H1 (cell line): ENCODE data around the gene GNG4. TPM values are rescaled to one million over a fixed set of nuclear protein-coding genes. Genes with fewer than 3 reads are reported as not detected.

Source experiments
- CTCF ChIA-PET: fragments of 300-600 bp; sonication (Branson Sonifier 250); formaldehyde crosslinking; loops from one replicate; lab custom pipeline; 2021; ENCODE audit not compliant: partially characterized antibody; lab: Charles Lee
- POLR2A ChIA-PET: fragments of 300-600 bp; sonication (Branson Sonifier 250); formaldehyde crosslinking; loops from one replicate; lab custom pipeline; 2021; ENCODE audit warnings: inconsistent platforms; ENCODE audit not compliant: partially characterized antibody; lab: Charles Lee
- DNase-seq, 2 experiments: peaks; one replicate each; pipeline versions ENCODE4 v3.0.0 to v3.0.0-alpha.2; 2010 to 2022; ENCODE audit warnings: low spot score in 2 of 2, low read depth in 1 of 2, mixed read lengths in 1 of 2
- FAIRE-seq: peaks from 2 replicates; lab custom pipeline; 2011; peaks lifted over from hg19 to GRCh38; lab: Jason Lieb, UNC
- H2AFZ ChIP-seq: 2 replicates; pipeline ENCODE4 v1.8.1; 2012; ENCODE audit warnings: low read length, inconsistent platforms
- H2AK5ac ChIP-seq: 2 replicates; pipeline ENCODE4 v1.6.1; 2013; ENCODE audit warnings: low read depth, low read length
- H2BK120ac ChIP-seq: replicated peaks from 2 replicates; pipeline ENCODE3; 2013; ENCODE audit warnings: low read depth, low read length, inconsistent platforms
- H2BK12ac ChIP-seq: 2 replicates; pipeline ENCODE4 v1.6.1; 2013; ENCODE audit warnings: low read depth, low read length
- H2BK15ac ChIP-seq: 2 replicates; pipeline ENCODE4 v1.6.1; 2013; ENCODE audit warnings: low read length
- H2BK20ac ChIP-seq: 2 replicates; pipeline ENCODE4 v1.6.1; 2013; ENCODE audit warnings: low read length
- H2BK5ac ChIP-seq: 2 replicates; pipeline ENCODE4 v1.6.1; 2013; ENCODE audit warnings: low read depth, low read length
- H3K14ac ChIP-seq: 2 replicates; pipeline ENCODE4 v1.6.1; 2013; ENCODE audit warnings: inconsistent platforms; ENCODE audit not compliant: insufficient read length
- H3K18ac ChIP-seq: 2 replicates; pipeline ENCODE4 v1.6.1; 2013; ENCODE audit warnings: low read length; ENCODE audit errors: extremely low read depth
- H3K23ac ChIP-seq: 2 replicates; pipeline ENCODE4 v1.6.1; 2013; ENCODE audit warnings: inconsistent platforms; ENCODE audit not compliant: insufficient read length
- H3K23me2 ChIP-seq: 2 replicates; pipeline ENCODE4 v1.6.1; 2013; ENCODE audit warnings: low read depth, low read length
- H3K27ac ChIP-seq: 2 replicates; pipeline ENCODE4 v1.6.1; 2011; ENCODE audit warnings: low read depth, low read length, inconsistent platforms
- H3K27me3 ChIP-seq, 4 experiments: replicated peaks in 1 of 4; 1 replicate in 1 of 4; 2 replicates in 3 of 4; pipeline versions ENCODE4 v1.6.1 to v1.8.1; 2011 to 2013; ENCODE audit warnings: low read length in 3 of 4, mild to moderate bottlenecking in 3 of 4, inconsistent platforms in 2 of 4, mixed read lengths in 2 of 4, moderate library complexity in 1 of 4; ENCODE audit not compliant: control insufficient read depth in 3 of 4, insufficient read depth in 3 of 4; ENCODE audit errors: extremely low read depth in 1 of 4
- H3K36me3 ChIP-seq, 4 experiments: 2 replicates each; pipeline versions ENCODE4 v1.6.1 to v1.8.1; 2011 to 2013; ENCODE audit warnings: mild to moderate bottlenecking in 4 of 4, low read length in 3 of 4, moderate library complexity in 2 of 4, control low read depth in 1 of 4, inconsistent platforms in 1 of 4; ENCODE audit not compliant: insufficient read depth in 4 of 4, control insufficient read depth in 2 of 4
- H3K4ac ChIP-seq: replicated peaks from 2 replicates; pipeline ENCODE3; 2013; ENCODE audit warnings: low read length, low read depth, mixed read lengths, inconsistent platforms; ENCODE audit not compliant: insufficient read length
- H3K4me1 ChIP-seq, 4 experiments: replicated peaks in 1 of 4; 1 replicate in 1 of 4; 2 replicates in 3 of 4; pipeline versions ENCODE4 v1.6.1 to v1.8.1; 2011 to 2013; ENCODE audit warnings: low read length in 3 of 4, inconsistent platforms in 2 of 4, mixed read lengths in 1 of 4; ENCODE audit not compliant: insufficient read depth in 4 of 4, control insufficient read depth in 3 of 4
- H3K4me2 ChIP-seq, 2 experiments: 2 replicates each; pipeline versions ENCODE4 v1.6.1 to v1.8.1; 2011 to 2013; ENCODE audit warnings: low read depth in 2 of 2, low read length in 2 of 2, control low read depth in 1 of 2, inconsistent platforms in 1 of 2, mild to moderate bottlenecking in 1 of 2; ENCODE audit not compliant: insufficient read depth in 1 of 2
- H3K4me3 ChIP-seq, 4 experiments: fragments of 200-600, 300-600 bp in 1 of 4; sonication (generic), shearing (Covaris generic), sonication (Bioruptor Twin) in 1 of 4; 2 replicates each; pipeline versions ENCODE4 v1.5.1 to v1.8.1; 2011 to 2016; ENCODE audit warnings: low read length in 4 of 4, low read depth in 3 of 4, control low read depth in 2 of 4, inconsistent platforms in 2 of 4, mild to moderate bottlenecking in 2 of 4, mixed read lengths in 1 of 4, moderate library complexity in 1 of 4; ENCODE audit not compliant: insufficient read depth in 2 of 4; ENCODE audit errors: extremely low read depth in 1 of 4
- H3K56ac ChIP-seq: replicated peaks from 2 replicates; pipeline ENCODE3; 2013; ENCODE audit warnings: low read depth, mild to moderate bottlenecking, mixed read lengths, low read length, inconsistent platforms; ENCODE audit not compliant: insufficient read length
- H3K79me1 ChIP-seq: 2 replicates; pipeline ENCODE4 v1.6.1; 2013; ENCODE audit warnings: low read depth, low read length, control low read depth
- H3K79me2 ChIP-seq, 2 experiments: 2 replicates each; pipeline versions ENCODE4 v1.6.1 to v1.8.1; 2012 to 2013; ENCODE audit warnings: low read length in 2 of 2, mild to moderate bottlenecking in 2 of 2, inconsistent platforms in 1 of 2; ENCODE audit not compliant: insufficient read depth in 2 of 2, control insufficient read depth in 1 of 2
- H3K9ac ChIP-seq, 4 experiments: replicated peaks in 1 of 4; 1 replicate in 1 of 4; 2 replicates in 3 of 4; pipeline versions ENCODE4 v1.6.1 to v1.8.1; 2011 to 2013; ENCODE audit warnings: low read depth in 3 of 4, low read length in 3 of 4, control low read depth in 2 of 4, mild to moderate bottlenecking in 2 of 4, moderate library complexity in 2 of 4, inconsistent platforms in 1 of 4; ENCODE audit errors: extremely low read depth in 1 of 4
- H3K9me3 ChIP-seq, 2 experiments: 2 replicates each; pipeline versions ENCODE4 v1.6.1 to v1.8.1; 2012 to 2013; ENCODE audit warnings: mild to moderate bottlenecking in 2 of 2, moderate library complexity in 2 of 2, control low read depth in 1 of 2, inconsistent platforms in 1 of 2, low read depth in 1 of 2, low read length in 1 of 2, mixed read lengths in 1 of 2; ENCODE audit not compliant: insufficient read depth in 2 of 2
- H4K20me1 ChIP-seq, 2 experiments: replicated peaks in 1 of 2; 2 replicates each; pipeline versions ENCODE3 to v1.8.1; 2011 to 2013; ENCODE audit warnings: inconsistent platforms in 2 of 2, low read length in 2 of 2, mild to moderate bottlenecking in 1 of 2; ENCODE audit not compliant: insufficient read depth in 2 of 2, control insufficient read depth in 1 of 2
- H4K5ac ChIP-seq: 2 replicates; pipeline ENCODE4 v1.6.1; 2013; ENCODE audit warnings: low read length, low read depth, mixed read lengths, inconsistent platforms; ENCODE audit not compliant: insufficient read length
- H4K8ac ChIP-seq: 2 replicates; pipeline ENCODE4 v1.8.0; 2013; ENCODE audit warnings: mild to moderate bottlenecking, moderate library complexity, low read length, inconsistent platforms; ENCODE audit not compliant: insufficient read depth; ENCODE audit errors: extremely low read depth
- H4K91ac ChIP-seq: replicated peaks from 2 replicates; pipeline ENCODE3; 2013; ENCODE audit warnings: low read length, mixed read lengths, inconsistent platforms; ENCODE audit not compliant: insufficient read length
- KDM1A ChIP-seq: fragments of 200-600, 300-600 bp; sonication (generic); IDR thresholded peaks from 2 replicates; pipeline ENCODE4 v1.7.1; 2016; ENCODE audit warnings: mild to moderate bottlenecking, low read length, borderline replicate concordance
- KDM5A ChIP-seq: fragments of 200-600 bp; IDR thresholded peaks from 2 replicates; pipeline ENCODE4 v1.7.1; 2012; ENCODE audit warnings: mild to moderate bottlenecking, low read length, inconsistent platforms, mixed read lengths
- RAD21 ChIP-seq, 2 experiments: IDR thresholded peaks in 1 of 2; conservative IDR thresholded peaks in 1 of 2; 2 replicates each; pipeline ENCODE4 v1.6.1; 2011; ENCODE audit warnings: low read depth in 2 of 2, low read length in 2 of 2, improper control_type of control experiment in 1 of 2, inconsistent platforms in 1 of 2, mild to moderate bottlenecking in 1 of 2, moderate library complexity in 1 of 2
- SIN3A ChIP-seq, 2 experiments: IDR thresholded peaks in 1 of 2; conservative IDR thresholded peaks in 1 of 2; 2 replicates each; pipeline ENCODE4 v1.6.1; 2011 to 2012; ENCODE audit warnings: low read length in 2 of 2, improper control_type of control experiment in 1 of 2, low read depth in 1 of 2, mild to moderate bottlenecking in 1 of 2
- SIRT6 ChIP-seq: IDR thresholded peaks from one replicate; pipeline ENCODE4 v1.7.1; 2012; ENCODE audit warnings: low read length, inconsistent platforms
- SUZ12 ChIP-seq: fragments of 200-600 bp; sonication (generic); IDR thresholded peaks from 2 replicates; pipeline ENCODE4 v1.6.1; 2012; ENCODE audit warnings: mild to moderate bottlenecking, inconsistent platforms, low read length, moderate library complexity, mixed read lengths
- TAF1 ChIP-seq: IDR thresholded peaks from 2 replicates; pipeline ENCODE4 v1.6.1; 2011; ENCODE audit warnings: mild to moderate bottlenecking, low read depth, low read length
- WGBS, 2 experiments: shearing (Covaris generic) in 1 of 2; methylation state at CpG; one replicate each; pipeline versions ENCODE4 v1.1.6 to v1.1.7; 2013 to 2015; ENCODE audit warnings: low lambda C conversion rate in 2 of 2, mixed read lengths in 2 of 2, inconsistent platforms in 1 of 2, low coverage in 1 of 2, missing lambda C conversion rate in 1 of 2; ENCODE audit not compliant: insufficient replicate concordance in 2 of 2, insufficient coverage in 1 of 2, insufficient read length in 1 of 2; ENCODE audit errors: extremely low coverage in 1 of 2, missing lambda C conversion rate in 1 of 2; 5-methylcytosine and 5-hydroxymethylcytosine counted together
- polyA plus RNA-seq, 7 experiments: library from polyadenylated mRNA; depleted of rRNA in 3 of 7; stranded (reverse) in 5 of 7; unstranded in 2 of 7; fragments of >200 nt in 5 of 7; fragments of 200-250 nt in 2 of 7; gene quantifications; 1 replicate in 5 of 7; 2 replicates in 1 of 7; 4 replicates in 1 of 7; pipeline versions ENCODE4 v1.2.1 to v1.2.3, GENCODE V29; 2011 to 2013; ENCODE audit warnings: missing spikeins in 2 of 7, mixed read lengths in 2 of 7
- total RNA-seq: library from RNA; stranded (reverse); fragmentation: NEBNext Ultra II Directional; extraction: Animal tissue kit (Norgen Biotek cat#: 25700); gene quantifications from 2 replicates; pipeline ENCODE4 v1.2.1, GENCODE V29; 2021
- TF ChIP-seq, protein P1 (sequence below): IDR thresholded peaks from 2 replicates; pipeline ENCODE4 v1.6.1; 2011; ENCODE audit warnings: low read length, improper control_type of control experiment
- TF ChIP-seq, protein P2 (sequence below), 3 experiments: IDR thresholded peaks; 1 replicate in 2 of 3; 2 replicates in 1 of 3; pipeline versions ENCODE4 v1.5.1 to v1.6.1; 2011; ENCODE audit warnings: low read length in 3 of 3, mild to moderate bottlenecking in 3 of 3, inconsistent platforms in 2 of 3, low read depth in 1 of 3, moderate library complexity in 1 of 3; ENCODE audit not compliant: insufficient read depth in 1 of 3; ENCODE audit errors: control extremely low read depth in 1 of 3

Gene GNG4
- total and polyA plus RNA-seq, 2 of the 8 experiments (the other 6 are each of a cell fraction or from before 2014, with no cell fraction given) = 95.5 to 96.8 TPM

DNA sequence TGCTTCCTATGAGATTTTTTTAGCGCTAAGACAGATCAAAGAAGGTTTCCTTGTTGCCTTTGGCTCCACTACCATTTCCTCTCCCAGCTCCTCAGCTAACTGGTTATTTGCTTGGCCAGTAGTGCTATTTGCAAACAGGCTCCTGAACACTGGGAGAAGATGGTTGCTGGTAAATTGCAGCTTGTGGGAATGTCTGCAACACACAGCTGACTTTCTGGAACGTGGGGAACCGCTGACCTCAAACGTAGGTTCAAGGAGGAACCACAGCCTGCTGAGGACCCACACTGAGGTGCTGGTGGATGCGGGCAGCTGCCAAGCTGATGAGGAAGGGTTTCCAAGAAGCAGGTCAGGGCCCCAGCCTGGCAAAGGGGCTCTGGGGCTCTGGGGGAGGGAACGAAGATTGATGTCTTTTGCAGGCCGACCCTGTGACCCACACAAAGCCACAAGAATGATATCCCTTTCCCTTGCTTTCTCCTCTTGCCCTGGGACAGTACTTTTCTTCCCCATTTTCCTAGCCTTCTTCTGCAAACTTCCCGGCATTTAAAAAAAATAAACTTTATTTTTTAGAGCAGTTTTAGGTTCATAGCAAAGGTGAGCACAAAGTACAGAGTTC is 24.8 kb downstream of the GNG4 start:
- Histone ChIP-seq H3K79me2 (peaks cover 0 to 28% of the 10 kb centered on the region in 2 experiments; a peak in 1 of 4 replicates), H2BK120ac (no peak overlapping the region), H3K27me3 (no peaks in the 10 kb centered on the region), H3K27ac (no peak overlapping the region), H3K9ac (no peak overlapping the region), H2BK5ac (no peak overlapping the region), H3K4me2 (no peak overlapping the region), H3K9me3 (no peaks in the 10 kb centered on the region), H2BK20ac (no peak overlapping the region), H4K5ac (no peak overlapping the region), H3K36me3 (no peaks in the 10 kb centered on the region), H4K91ac (no peak overlapping the region), H2AK5ac (no peak overlapping the region), H2AFZ (no peak overlapping the region), H4K20me1 (peaks cover 0 to 3% of the 10 kb centered on the region in 2 experiments), H3K23ac (no peak overlapping the region), H3K79me1 (peaks cover 6% of the 10 kb centered on the region), H2BK15ac (no peak overlapping the region), H3K4me1 (peaks cover 4 to 17% (median 11%) of the 10 kb centered on the region in 4 experiments), H3K23me2 (no peaks in the 10 kb centered on the region), H4K8ac (no peak overlapping the region), H3K4ac (no peak overlapping the region), H3K14ac (no peak overlapping the region), H3K4me3 (no peak overlapping the region), H2BK12ac (no peak overlapping the region), H3K18ac (no peak overlapping the region), H3K56ac (no peak overlapping the region)
- DNase-seq (no peak), FAIRE-seq (no peak)
- ChIA-PET CTCF (interaction anchor here (1.2 to 17.7 kb wide), 3 partner anchors 9 to 26 kb away, joined by 3 to 193 read pairs (median 9); no protein-coding TSS in a partner anchor), POLR2A (no interaction called here)
- WGBS, 2 experiments = 86% methylated on average over 8 of the region's 8 CpGs; no CpG with 5 or more reads in 1 of the 2 experiments
- TF ChIP-seq SIRT6 (no peak), SUZ12 (no peak), RAD21 (IDR thresholded peaks at IDR 0.05 in 1 of 2, conservative IDR thresholded peaks at IDR 0.05 in 1 of 2; ENCODE audit: low read depth in 2 of 2, low read length in 2 of 2) (no peak), TAF1 (no peak), KDM5A (no peak), KDM1A (no peak), SIN3A (conservative IDR thresholded peaks at IDR 0.05 in 1 of 2, IDR thresholded peaks at IDR 0.05 in 1 of 2; ENCODE audit: low read depth in 1 of 2, low read length in 2 of 2) (no peak)
- TF ChIP-seq, protein P1, sequence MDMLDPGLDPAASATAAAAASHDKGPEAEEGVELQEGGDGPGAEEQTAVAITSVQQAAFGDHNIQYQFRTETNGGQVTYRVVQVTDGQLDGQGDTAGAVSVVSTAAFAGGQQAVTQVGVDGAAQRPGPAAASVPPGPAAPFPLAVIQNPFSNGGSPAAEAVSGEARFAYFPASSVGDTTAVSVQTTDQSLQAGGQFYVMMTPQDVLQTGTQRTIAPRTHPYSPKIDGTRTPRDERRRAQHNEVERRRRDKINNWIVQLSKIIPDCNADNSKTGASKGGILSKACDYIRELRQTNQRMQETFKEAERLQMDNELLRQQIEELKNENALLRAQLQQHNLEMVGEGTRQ = no peak
- TF ChIP-seq, protein P2, sequence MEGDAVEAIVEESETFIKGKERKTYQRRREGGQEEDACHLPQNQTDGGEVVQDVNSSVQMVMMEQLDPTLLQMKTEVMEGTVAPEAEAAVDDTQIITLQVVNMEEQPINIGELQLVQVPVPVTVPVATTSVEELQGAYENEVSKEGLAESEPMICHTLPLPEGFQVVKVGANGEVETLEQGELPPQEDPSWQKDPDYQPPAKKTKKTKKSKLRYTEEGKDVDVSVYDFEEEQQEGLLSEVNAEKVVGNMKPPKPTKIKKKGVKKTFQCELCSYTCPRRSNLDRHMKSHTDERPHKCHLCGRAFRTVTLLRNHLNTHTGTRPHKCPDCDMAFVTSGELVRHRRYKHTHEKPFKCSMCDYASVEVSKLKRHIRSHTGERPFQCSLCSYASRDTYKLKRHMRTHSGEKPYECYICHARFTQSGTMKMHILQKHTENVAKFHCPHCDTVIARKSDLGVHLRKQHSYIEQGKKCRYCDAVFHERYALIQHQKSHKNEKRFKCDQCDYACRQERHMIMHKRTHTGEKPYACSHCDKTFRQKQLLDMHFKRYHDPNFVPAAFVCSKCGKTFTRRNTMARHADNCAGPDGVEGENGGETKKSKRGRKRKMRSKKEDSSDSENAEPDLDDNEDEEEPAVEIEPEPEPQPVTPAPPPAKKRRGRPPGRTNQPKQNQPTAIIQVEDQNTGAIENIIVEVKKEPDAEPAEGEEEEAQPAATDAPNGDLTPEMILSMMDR (IDR thresholded peaks at IDR 0.05; ENCODE audit: control extremely low read depth in 1 of 3, insufficient read depth in 1 of 3, low read depth in 1 of 3, low read length in 3 of 3) = no peak
